GM12864 (cell line): ENCODE results near the gene SERTAD1.
"Not testable (repeated sequence)": the region's sequence is repeated elsewhere in the genome, so short reads cannot be mapped to it uniquely, and the experiment has no call there.

Source experiments
- DNase-seq: peaks from one replicate; pipeline ENCODE4 v3.0.0-alpha.2; 2011; ENCODE audit warnings: low read depth
- H3K4me3 ChIP-seq: 2 replicates; pipeline ENCODE4 v1.5.1; 2011; ENCODE audit warnings: mild to moderate bottlenecking, low read depth, low read length, control low read depth
- TF ChIP-seq, protein P1 (sequence below): IDR thresholded peaks from 2 replicates; pipeline ENCODE4 v1.5.1; 2011; ENCODE audit warnings: low read depth, mild to moderate bottlenecking, moderate library complexity, low read length, control low read depth, inconsistent platforms; ENCODE audit errors: missing control alignments

The SERTAD1 gene

DNA sequence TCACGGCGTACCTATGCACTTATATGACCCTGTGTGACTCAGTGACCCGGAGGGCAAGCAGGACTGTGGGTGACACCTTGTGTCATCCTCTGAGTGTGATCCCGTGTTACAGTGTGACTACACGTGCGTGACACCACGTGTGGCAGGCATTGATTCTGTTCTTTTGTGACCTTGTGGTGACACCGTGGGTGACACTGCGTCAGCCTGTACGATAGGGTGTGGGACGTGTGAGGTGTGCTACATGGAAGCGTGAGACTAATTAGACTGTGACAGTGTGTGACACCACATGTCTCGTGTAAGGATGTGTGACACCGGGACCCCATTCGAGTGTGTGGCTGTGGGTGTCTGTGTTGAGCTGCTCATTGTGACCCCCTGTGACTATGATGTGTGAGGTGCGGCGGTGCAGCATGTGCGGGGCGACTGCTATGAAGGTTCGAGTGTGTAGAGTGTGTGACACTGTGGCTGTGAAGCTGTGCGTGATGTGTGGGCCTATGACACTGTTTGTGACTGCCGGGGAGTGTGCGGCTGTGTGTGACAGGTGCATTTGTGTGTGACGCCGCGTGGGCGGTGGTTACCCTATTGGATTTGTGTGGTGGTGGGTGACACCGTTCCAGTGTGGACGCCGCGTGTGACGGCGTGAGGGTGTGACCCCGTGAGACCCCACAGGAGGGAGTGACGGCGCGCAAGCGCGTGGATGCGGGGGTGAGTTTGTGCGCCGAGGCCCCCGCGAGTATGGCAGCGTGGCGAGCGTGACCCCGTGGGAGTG lies 40.6 kb upstream of the SERTAD1 start:
- H3K4me3 ChIP-seq = peak overlapping the region; percentile 47
- TF ChIP-seq, protein P1, sequence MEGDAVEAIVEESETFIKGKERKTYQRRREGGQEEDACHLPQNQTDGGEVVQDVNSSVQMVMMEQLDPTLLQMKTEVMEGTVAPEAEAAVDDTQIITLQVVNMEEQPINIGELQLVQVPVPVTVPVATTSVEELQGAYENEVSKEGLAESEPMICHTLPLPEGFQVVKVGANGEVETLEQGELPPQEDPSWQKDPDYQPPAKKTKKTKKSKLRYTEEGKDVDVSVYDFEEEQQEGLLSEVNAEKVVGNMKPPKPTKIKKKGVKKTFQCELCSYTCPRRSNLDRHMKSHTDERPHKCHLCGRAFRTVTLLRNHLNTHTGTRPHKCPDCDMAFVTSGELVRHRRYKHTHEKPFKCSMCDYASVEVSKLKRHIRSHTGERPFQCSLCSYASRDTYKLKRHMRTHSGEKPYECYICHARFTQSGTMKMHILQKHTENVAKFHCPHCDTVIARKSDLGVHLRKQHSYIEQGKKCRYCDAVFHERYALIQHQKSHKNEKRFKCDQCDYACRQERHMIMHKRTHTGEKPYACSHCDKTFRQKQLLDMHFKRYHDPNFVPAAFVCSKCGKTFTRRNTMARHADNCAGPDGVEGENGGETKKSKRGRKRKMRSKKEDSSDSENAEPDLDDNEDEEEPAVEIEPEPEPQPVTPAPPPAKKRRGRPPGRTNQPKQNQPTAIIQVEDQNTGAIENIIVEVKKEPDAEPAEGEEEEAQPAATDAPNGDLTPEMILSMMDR = no peak
- DNase-seq = no peak

DNA sequence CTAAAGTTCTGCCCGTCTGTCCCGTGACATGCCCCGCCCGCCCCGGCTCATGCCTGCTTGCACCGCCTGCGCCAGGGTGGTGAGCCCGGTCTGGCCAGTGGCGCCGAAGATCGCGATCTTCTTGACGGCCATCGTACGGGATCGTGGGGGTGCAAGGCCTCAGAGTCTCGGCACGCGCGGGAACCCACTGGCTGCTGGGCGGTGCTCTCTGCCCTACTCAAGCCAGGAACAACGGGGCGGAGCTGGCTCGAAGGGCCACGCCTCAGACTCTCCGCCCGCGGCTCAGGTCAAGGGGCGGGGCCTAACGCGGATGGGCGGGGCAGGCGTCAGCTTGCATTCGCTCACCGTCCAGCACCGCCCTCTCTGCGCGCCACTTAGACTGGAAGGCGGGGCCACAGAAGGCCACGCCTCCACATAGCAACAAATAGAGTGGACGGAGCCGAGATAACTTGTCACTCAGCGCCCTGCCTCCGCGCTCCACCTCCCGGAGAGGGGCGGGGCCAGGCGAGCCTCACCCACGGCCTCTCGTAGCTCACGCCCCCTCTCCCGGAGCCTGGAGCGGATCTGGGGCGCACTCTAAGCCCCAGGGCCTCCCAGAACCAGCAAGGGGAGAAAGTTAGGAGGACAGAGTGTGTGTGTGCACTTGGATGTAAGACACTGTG lies 39.9 kb upstream of the SERTAD1 start, which contains the start of gene BLVRB:
Gene BLVRB (minus strand): TSS at position 189 of the 662 bp plus-strand sequence. CDS start 57 bp downstream, at position 132.
- peak; percentile 97 for DNase-seq
- TF ChIP-seq, protein P1 = no peak
- H3K4me3 ChIP-seq = peak within 1 kb of the TSS; percentile 63

DNA sequence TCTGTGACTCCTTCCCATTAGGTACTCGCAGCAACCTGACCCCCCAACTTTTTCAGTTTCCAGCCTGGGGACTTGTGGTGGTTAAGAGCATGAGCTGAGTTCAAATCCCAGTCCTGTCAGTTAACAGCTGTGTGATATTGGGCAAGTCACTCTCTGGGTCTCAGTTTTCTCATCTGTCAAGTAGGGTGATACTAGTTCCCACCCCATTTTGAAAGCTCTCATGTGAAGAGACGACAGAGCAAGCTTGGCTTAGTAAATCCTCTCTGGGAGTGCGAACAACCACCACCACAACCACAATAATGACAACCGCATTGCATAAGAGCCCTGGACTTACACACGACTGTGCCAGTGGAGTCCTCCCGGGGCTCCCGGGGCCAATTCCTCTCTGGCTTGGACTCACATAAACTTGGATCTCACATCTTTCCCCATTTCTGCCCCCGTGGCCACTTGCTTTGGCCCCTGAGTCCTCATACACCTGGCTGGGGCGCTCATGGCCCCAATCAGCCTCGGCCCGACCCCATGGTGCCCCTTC lies 39.3 kb upstream of the SERTAD1 start:
- H3K4me3 ChIP-seq = peak overlapping the region; percentile 63
- TF ChIP-seq, protein P1 = no peak
- no peak for DNase-seq

DNA sequence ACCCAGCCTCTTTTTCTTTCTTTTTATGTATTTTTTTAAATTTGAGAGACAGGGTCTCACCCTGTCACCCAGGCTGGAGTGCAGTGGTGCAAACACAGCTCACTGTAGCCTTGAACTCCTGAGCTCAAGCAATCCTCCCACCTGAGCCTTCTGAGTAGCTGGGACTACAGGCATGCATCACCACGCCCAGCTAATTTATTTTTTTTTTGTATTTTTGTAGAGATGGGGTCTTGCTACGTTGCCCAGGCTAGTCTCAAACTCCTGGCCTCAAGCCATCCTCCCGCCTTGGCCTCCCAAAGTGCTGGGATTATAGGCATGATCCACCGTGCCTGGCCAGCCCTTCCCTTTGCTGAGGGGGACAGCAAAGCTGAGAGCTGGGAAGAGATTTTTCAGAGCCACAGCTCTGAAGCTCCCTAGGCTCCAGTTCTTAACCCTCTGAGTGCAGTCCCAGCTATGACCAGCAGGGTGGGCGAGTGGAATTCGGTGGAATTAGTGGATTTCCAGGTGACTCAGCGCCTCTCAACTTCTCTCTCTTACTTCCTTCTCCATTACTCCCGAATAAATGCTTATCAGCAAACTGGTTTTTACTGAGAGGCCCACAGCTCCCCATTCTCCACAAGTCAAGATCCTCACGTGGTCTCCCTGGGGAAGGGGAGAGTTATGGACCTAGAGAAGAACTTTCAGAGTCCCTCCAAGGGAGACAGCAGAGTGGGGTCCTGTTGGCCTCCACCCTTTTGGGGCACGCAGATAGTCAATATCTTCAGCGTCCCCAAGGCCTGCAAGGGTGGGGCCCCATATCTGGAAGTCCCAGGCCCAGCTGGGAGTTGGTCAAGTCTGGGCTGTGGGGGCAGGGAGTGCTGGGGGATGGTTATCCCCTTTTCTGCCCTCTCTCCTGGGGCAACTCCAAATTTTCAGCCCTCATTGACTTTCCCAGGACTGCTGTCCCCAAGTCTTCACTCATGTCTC lies 38.5 kb upstream of the SERTAD1 start:
- TF ChIP-seq, protein P1 = peak; percentile 90
- no peak for DNase-seq
- H3K4me3 ChIP-seq = peak overlapping the region; percentile 63

DNA sequence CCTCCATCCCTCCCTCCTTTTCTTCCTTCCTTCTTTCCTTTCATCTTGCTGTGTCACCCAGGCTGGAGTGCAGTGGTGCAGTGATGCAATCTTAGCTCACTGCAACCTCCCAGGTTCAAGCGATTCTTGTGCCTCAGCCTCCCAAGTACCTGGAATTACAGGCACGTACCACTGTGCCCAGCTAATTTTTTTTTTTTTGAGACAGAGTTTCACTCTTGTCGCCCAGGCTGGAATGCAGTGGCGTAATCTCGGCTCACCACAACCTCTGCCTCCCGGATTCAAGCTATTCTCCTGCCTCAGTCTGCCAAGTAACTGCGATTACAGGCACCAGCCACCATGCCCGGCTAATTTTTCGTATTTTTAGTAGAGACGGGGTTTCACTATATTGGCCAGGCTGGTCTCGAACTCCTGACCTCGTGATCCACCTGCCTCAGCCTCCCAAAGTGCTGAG lies 37.8 kb upstream of the SERTAD1 start:
- not testable (repeated sequence) for H3K4me3 ChIP-seq

DNA sequence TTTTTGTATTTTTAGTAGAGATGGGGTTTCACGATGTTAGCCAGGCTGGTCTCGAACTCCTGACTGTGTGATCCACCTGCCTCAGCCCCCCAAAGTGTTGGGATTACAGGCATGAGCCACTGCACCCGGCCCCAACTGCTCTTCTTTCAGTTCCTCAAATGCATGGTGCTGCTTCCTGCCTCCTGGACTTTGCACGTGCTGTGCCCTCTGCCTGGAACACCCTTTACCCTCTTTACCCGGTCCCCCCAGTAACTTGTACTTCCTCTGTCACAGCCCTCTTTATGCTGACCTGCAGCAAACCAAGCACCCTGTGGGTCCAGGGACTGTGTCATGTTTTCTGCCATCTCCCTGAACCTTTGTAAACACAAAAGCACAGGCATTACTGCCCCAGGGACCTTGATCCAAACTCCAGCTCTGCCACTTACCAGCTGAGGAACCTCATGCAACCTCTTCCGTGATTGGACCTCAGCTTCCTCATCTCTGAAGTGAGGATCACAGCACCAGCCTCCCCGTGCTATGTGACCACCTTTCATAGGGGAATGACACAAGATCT lies 36.0 kb upstream of the SERTAD1 start:
- no peak for DNase-seq
- H3K4me3 ChIP-seq = no peak overlapping the region
- TF ChIP-seq, protein P1 = no peak

More for the DNA sequence above, 37.8 kb upstream of the SERTAD1 start:
- DNase-seq = not testable (repeated sequence)
